Skeletal muscle cell (primary cell): ENCODE measurements around the gene KRTAP10-5.

Experiments used
- DNase-seq: peaks from one replicate; pipeline ENCODE4 v3.0.0-alpha.2; 2010; ENCODE audit warnings: low read depth
- H3K4me3 ChIP-seq: 2 replicates; pipeline ENCODE4 v1.5.1; 2011; ENCODE audit warnings: low read depth, mild to moderate bottlenecking, control low read depth, low read length, moderate library complexity

KRTAP10-5 gene

GRCh38 chr21:44534688-44535087, 45.7 kb downstream of the KRTAP10-5 start:
- DNase-seq: no peak
- H3K4me3 ChIP-seq: no peak overlapping the region

GRCh38 chr21:44533891-44534627, 46.3 kb downstream of the KRTAP10-5 start:
- DNase-seq: no peak
- no peak overlapping the region for H3K4me3 ChIP-seq

GRCh38 chr21:44533121-44533890, 47.1 kb downstream of the KRTAP10-5 start:
- DNase-seq: no peak
- H3K4me3 ChIP-seq: no peak overlapping the region

DNA sequence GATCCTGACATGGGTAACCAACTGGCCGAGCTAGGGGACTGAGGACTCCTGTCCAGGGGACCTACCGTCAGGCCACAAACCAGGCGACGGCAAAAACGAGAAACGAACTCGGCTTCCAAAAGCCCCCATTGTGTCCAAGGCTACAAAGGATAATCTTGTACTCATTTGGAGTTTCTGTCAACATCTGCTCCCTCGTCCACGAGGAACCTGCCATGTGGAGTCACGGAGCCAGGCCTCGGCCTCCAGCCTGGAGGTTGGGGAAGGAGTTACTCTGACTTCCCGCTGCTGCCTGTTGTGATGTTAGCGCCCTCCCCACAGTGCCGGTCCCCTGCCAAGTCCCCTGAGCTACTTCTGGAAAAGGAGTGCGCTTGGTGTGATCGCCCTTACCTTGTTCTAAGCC, 47.7 kb downstream of the KRTAP10-5 start:
- no peak for DNase-seq
- H3K4me3 ChIP-seq: no peak overlapping the region

GRCh38 chr21:44531606-44532564, 48.5 kb downstream of the KRTAP10-5 start:
- no peak overlapping the region for H3K4me3 ChIP-seq
- DNase-seq: no peak

DNA sequence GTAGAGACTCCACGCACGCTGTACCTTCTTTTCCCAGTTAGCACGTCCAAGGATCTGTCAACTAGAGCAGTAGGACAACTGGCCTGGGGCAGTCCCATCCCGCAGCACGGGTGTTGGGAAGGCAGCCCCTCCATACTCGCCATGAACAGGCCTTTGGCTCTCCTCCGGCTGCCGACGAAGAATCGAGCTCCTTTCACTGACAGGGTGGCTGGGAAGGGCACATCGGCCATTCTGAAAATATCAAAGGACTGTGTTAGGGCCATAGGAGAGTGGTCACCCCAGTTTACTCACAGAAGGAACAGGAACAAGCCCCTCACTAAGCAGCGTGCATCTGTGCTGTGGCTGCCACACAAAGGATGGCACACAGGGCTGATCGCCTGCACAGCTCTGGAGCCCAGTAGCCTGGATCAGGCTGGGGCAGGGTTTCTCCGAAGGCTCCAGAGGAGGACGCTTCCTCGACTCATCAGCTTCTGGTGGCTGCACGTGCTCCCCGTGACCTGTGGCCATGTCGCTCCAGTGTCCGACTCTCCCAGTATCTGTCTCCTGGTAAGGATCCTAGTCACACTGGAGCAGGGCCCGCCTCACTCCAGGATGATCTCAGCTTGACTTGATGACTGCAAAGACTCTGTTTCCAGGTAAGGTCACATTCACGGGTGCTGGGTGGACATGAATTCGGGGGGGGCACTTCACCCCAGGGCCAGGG, 49.4 kb downstream of the KRTAP10-5 start:
- no peak overlapping the region for H3K4me3 ChIP-seq
- DNase-seq: no peak

DNA sequence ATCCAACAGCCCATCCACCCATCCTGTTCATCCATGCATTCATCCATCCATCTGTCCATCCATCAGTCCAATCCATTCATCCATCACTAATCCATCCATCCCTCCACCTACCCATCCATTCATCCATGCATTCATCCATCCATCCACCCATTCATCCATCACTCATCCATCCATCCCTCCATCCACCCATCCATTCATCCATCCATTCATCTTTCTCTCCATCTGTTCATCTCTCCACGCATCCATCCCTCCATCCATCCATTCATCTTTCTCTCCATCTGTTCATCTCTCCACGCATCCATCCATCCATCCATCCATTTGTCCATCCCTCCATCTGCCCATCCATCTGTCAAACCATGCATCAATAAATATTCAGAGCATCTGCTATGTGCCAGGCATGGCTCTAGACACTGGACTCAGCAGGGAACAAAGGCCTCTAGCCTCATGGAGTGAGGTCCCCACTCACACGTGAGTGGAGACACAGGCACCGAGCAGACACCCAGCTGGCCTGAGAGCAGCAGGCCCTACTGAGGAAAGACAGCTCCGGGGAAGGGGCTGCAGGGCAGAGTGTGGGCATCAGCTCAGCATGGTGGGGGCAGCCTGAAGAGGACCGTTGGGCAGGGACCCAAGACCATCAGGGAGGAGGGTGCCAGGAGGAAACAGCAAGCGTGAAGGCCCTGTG, 50.0 kb downstream of the KRTAP10-5 start:
- H3K4me3 ChIP-seq: no peak overlapping the region
- no peak for DNase-seq

GRCh38 chr21:44529503-44530125, 50.8 kb downstream of the KRTAP10-5 start:
- no peak overlapping the region for H3K4me3 ChIP-seq
- no peak for DNase-seq
